Measurements from ENCODE around the gene ZNF18. TPM values are rescaled to one million over a fixed set of nuclear protein-coding genes. Genes with fewer than 3 reads are reported as not detected.
A peak's percentile ranks its signal among the peaks of the same experiment; 100 is the strongest.

ZNF18 gene
- total and polyA plus RNA-seq, 4 experiments from 2014 or later = 8.9 to 14.4 (median 11.5) TPM

DNA sequence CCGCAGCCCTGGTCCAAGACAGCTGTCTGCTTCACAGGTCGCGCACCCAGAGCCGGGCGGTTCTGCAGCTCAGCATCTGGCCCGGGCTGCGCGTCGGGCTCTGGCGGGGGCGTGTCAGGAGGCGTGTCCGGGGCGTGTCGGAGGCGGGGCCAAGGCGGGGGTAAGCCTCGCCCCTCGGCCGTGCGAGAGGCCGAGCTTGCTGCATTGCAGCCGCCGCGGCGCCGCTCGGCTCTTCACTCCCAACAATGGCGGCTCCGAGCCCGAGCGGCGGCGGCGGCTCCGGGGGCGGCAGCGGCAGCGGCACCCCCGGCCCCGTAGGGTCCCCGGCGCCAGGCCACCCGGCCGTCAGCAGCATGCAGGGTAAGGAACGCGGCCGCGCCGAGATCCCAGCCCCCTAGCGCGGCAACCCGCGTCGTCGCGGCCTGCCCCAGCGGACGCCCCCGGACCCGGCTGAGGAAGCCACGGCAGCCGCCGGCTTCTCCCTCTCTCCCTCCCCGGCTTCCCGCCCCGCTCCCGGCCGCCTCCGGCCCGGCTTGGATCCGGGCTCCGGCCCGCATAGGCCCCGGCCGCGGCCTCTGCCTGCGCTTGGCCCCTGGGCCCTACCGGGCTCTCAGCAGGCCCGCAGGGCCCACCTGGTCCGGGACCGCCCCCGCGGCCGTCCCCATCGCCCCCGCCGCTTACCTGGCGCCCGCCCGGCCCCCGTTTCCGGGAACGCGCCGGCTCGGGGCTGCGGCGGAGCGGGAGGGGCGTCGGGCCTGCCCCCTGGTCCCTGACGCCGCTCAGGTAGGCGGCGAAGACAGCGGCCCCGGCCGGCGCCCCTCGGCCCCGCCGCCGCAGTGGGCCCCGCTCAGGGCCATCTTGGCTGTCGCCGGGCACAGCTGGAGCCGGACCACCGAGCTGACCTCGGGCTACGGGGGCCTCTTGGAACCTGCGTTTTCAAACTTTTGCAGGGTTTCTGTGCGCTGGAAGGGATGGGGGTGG, 23.7 kb upstream of the ZNF18 start, which contains the start of gene MAP2K4:
Gene MAP2K4, plus strand, starts transcription at position 236 of the 981 bp plus-strand sequence. Its CDS starts 10 bp downstream, at position 246.
- CTCF ChIA-PET (ENCODE audit: partially characterized antibody) = interaction anchor here (0.8 to 1.9 kb wide), 4 partner anchors 21 to 28 kb away, joined by 3 to 16 read pairs (median 4); partner anchors contain the start of gene ZNF18
- peak within 1 kb of the TSS; percentile 50 to 56 for H3K4me3 ChIP-seq (ENCODE audit: low read length in 2 of 2)

DNA sequence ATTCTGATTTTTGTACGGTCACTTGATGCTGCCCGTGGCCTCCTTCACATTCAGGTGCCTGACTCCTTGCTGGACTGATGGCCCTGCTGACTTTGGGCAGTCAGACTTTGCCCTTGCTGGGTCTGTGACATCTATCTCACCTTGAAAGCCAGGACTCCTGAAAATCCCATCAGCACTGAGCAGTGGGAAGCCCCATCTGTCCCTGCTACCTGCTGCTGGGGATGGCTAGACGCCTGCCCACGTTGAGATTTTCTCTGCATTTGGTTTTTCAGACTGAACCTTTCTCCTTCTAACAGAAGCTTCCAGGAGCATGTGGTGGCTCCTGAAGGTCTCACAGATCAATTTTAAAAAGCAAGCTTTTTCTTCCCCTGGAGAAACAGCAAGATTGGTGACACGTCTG, 10.2 kb upstream of the ZNF18 start:
- H3K27ac Mint-ChIP-seq = no peak overlapping the region
- H3K9me3 ChIP-seq (ENCODE audit: control insufficient read depth in 1 of 2, low read length in 2 of 2) = no peaks in the 10 kb centered on the region
- POLR2A ChIA-PET (ENCODE audit: partially characterized antibody) = interaction anchor here (2.6 to 4.1 kb wide), 2 partner anchors 10 to 13 kb away, joined by 8 to 29 read pairs; partner anchors contain the start of genes MAP2K4 and ZNF18

More for the DNA sequence above, 23.7 kb upstream of the ZNF18 start, which contains the start of gene MAP2K4:
- H3K36me3 ChIP-seq (ENCODE audit: insufficient read depth, low read length) = no peaks in the 10 kb centered on the region
- intact Hi-C loops (cut with micrococcal nuclease) = loop anchor here (1.0 to 5.0 kb wide), 2 partner anchors 24 to 34 kb away; partner anchors contain the start of gene ZNF18
- H3K4me3 Mint-ChIP-seq = peak within 1 kb of the TSS; percentile 79 to 89 (median 85)
- POLR2A ChIA-PET (ENCODE audit: partially characterized antibody) = interaction anchor here (0.6 to 6.5 kb wide), 12 partner anchors 9 to 997 kb away, joined by 3 to 287 read pairs (median 4); partner anchors contain the start of genes ELAC2 and ZNF18
- peaks cover 33 to 56% (median 39%) of the 10 kb centered on the region in 4 donors for H3K4me1 Mint-ChIP-seq
- H3K27me3 ChIP-seq (ENCODE audit: insufficient read depth, low read length) = no peaks in the 10 kb centered on the region
- H3K27ac ChIP-seq (ENCODE audit: low read depth, low read length) = peak within 1 kb of the TSS; percentile 73
- peak within 1 kb of the TSS; percentile 73 to 91 (median 86) for H3K27ac Mint-ChIP-seq
- H3K4me1 ChIP-seq (ENCODE audit: insufficient read depth, low read length) = peaks cover 45% of the 10 kb centered on the region
- no peaks in the 10 kb centered on the region for H3K27me3 Mint-ChIP-seq
- peaks cover 0 to 4% of the 10 kb centered on the region in 2 donors for H3K36me3 Mint-ChIP-seq
- no peaks in the 10 kb centered on the region for H3K9me3 Mint-ChIP-seq
- peak; percentile 91 to 97 (median 93) for DNase-seq
- no peaks in the 10 kb centered on the region for H3K9me3 ChIP-seq (ENCODE audit: control insufficient read depth in 1 of 2, low read length in 2 of 2)

DNA sequence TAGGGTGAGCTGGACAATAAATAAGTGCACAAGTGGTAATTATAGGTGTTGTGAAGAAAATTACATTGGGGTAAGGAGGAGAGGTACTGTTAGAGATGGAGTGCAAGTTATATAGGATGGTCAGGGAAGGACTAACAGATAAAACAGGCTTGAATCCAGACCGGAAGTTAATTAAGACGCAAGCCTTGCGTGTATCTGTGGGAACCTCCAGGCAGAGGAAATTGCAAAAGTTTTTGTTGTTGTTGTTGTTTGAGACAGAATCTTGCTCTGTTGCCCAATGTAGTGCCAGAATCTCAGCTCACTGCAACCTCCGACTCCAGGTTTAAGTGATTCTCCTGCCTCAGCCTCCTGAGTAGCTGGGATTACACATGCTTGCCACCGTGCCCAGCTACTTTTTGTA, 2.4 kb upstream of the ZNF18 start:
- Mint-ChIP-seq H3K4me1 (peaks cover 11 to 27% (median 16%) of the 10 kb centered on the region in 4 donors), H3K4me3 (no peak overlapping the region), H3K27ac (peak overlapping the region in 1 of 7 donors; percentile 10), H3K27me3 (no peaks in the 10 kb centered on the region), H3K9me3 (peaks cover 0 to 4% (median 0%) of the 10 kb centered on the region in 8 donors), H3K36me3 (peaks cover 0 to 10% of the 10 kb centered on the region in 2 donors)
- H3K36me3 ChIP-seq (ENCODE audit: insufficient read depth, low read length) = no peaks in the 10 kb centered on the region
- H3K27me3 ChIP-seq (ENCODE audit: insufficient read depth, low read length) = no peaks in the 10 kb centered on the region
- H3K4me1 ChIP-seq (ENCODE audit: insufficient read depth, low read length) = peaks cover 13% of the 10 kb centered on the region
- no peaks in the 10 kb centered on the region for H3K9me3 ChIP-seq (ENCODE audit: control insufficient read depth in 1 of 2, low read length in 2 of 2)
- CTCF ChIA-PET (ENCODE audit: partially characterized antibody) = interaction anchor here (1.5 kb wide), 1 partner anchor 21 kb away, joined by 5 read pairs; the partner anchor contains the start of gene MAP2K4
- POLR2A ChIA-PET (ENCODE audit: partially characterized antibody) = interaction anchor here (5.1 kb wide), 1 partner anchor 20 kb away, joined by 287 read pairs; the partner anchor contains the start of gene MAP2K4
- H3K4me3 ChIP-seq (ENCODE audit: low read length in 2 of 2) = no peak overlapping the region
- intact Hi-C loops (cut with micrococcal nuclease) = loop anchor here (5.0 kb wide), 1 partner anchor 1302 kb away; the partner anchor contains the start of genes ADPRM and SCO1
- no peak for DNase-seq
- H3K27ac ChIP-seq (ENCODE audit: low read depth, low read length) = no peak overlapping the region

More for the DNA sequence above, 10.2 kb upstream of the ZNF18 start:
- peaks cover 5% of the 10 kb centered on the region in 2 donors for H3K27me3 Mint-ChIP-seq
- Histone ChIP-seq H3K4me1 (ENCODE audit: insufficient read depth, low read length) (no peaks in the 10 kb centered on the region), H3K36me3 (ENCODE audit: insufficient read depth, low read length) (no peaks in the 10 kb centered on the region), H3K27me3 (ENCODE audit: insufficient read depth, low read length) (no peaks in the 10 kb centered on the region), H3K4me3 (ENCODE audit: low read length in 2 of 2) (no peak overlapping the region), H3K27ac (ENCODE audit: low read depth, low read length) (no peak overlapping the region)
- no peak overlapping the region for H3K4me3 Mint-ChIP-seq
- intact Hi-C loops (cut with micrococcal nuclease) = no loop called here
- H3K36me3 Mint-ChIP-seq = no peaks in the 10 kb centered on the region
- no peak for DNase-seq
- no peaks in the 10 kb centered on the region for H3K9me3 Mint-ChIP-seq
- CTCF ChIA-PET (ENCODE audit: partially characterized antibody) = interaction anchor here (0.8 to 2.2 kb wide), 3 partner anchors 10 to 16 kb away, joined by 3 to 10 read pairs (median 3); partner anchors contain the start of gene ZNF18
- H3K4me1 Mint-ChIP-seq = no peaks in the 10 kb centered on the region

DNA sequence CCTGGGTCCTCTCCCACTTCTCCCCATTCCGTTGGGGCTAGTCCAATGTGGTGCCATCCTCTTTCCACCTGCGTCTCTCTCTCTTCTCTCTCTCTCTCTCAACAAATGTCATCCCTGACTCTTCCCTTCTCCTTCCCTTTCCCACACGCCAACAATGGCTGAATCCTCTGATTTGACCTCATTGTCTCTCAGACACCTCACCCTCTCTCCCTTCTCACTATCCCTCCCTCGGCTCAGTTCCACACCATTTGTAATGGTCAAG, 628 bp upstream of the ZNF18 start:
- H3K4me3 ChIP-seq (ENCODE audit: low read length in 2 of 2) = peak overlapping the region; percentile 54 to 95
- no peaks in the 10 kb centered on the region for H3K27me3 ChIP-seq (ENCODE audit: insufficient read depth, low read length)
- intact Hi-C loops (cut with micrococcal nuclease) = loop anchor here (1.0 to 5.0 kb wide), 2 partner anchors 22 to 1301 kb away; partner anchors contain the start of genes ADPRM, MAP2K4 and SCO1
- Mint-ChIP-seq H3K9me3 (peaks cover 0 to 4% (median 0%) of the 10 kb centered on the region in 8 donors), H3K27me3 (no peaks in the 10 kb centered on the region), H3K36me3 (peaks cover 3 to 14% of the 10 kb centered on the region in 2 donors), H3K27ac (peak overlapping the region; percentile 83 to 99 (median 95)), H3K4me3 (peak overlapping the region; percentile 91 to 99 (median 98)), H3K4me1 (peaks cover 14 to 31% (median 20%) of the 10 kb centered on the region in 4 donors)
- CTCF ChIA-PET (ENCODE audit: partially characterized antibody) = interaction anchor here (0.8 to 3.1 kb wide), 9 partner anchors 10 to 87 kb away, joined by 3 to 16 read pairs (median 6); partner anchors contain the start of gene MAP2K4
- no peaks in the 10 kb centered on the region for H3K36me3 ChIP-seq (ENCODE audit: insufficient read depth, low read length)
- H3K4me1 ChIP-seq (ENCODE audit: insufficient read depth, low read length) = peaks cover 13% of the 10 kb centered on the region
- no peak for DNase-seq
- H3K9me3 ChIP-seq (ENCODE audit: control insufficient read depth in 1 of 2, low read length in 2 of 2) = no peaks in the 10 kb centered on the region
- POLR2A ChIA-PET (ENCODE audit: partially characterized antibody) = interaction anchor here (0.7 to 5.1 kb wide), 20 partner anchors 9 to 1301 kb away, joined by 3 to 287 read pairs (median 6); partner anchors contain the start of genes ELAC2 and MAP2K4
- peak overlapping the region; percentile 93 for H3K27ac ChIP-seq (ENCODE audit: low read depth, low read length)

DNA sequence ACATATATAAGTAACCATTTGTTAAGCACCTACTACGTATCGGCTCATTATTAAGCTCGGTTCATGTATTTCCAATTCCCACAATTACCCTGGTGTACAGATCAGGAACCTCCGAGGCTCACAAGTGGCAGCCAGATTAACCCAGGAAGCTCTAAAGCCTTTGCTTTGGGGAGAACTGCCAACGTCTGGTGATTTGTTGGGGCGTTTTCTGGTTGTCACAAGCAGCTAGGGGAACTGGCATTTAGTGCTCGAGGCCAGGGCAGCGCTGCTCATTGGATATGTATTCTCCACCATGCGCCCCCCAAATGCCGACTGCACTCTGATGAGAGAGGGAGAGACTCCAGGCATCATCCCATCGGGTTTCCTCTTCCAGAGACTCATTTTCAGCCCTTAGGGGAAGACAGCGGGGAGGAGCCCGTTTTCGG, 541 bp downstream of the ZNF18 start:
- DNase-seq = peak in 3 of 5 donors; percentile 40 to 47 (median 44)
- no peaks in the 10 kb centered on the region for H3K27me3 ChIP-seq (ENCODE audit: insufficient read depth, low read length)
- H3K9me3 ChIP-seq (ENCODE audit: control insufficient read depth in 1 of 2, low read length in 2 of 2) = no peaks in the 10 kb centered on the region
- no peaks in the 10 kb centered on the region for H3K27me3 Mint-ChIP-seq
- POLR2A ChIA-PET (ENCODE audit: partially characterized antibody) = interaction anchor here (0.6 to 5.1 kb wide), 21 partner anchors 8 to 1300 kb away, joined by 3 to 287 read pairs (median 6); partner anchors contain the start of genes ELAC2 and MAP2K4
- H3K27ac Mint-ChIP-seq = peak overlapping the region; percentile 83 to 97 (median 91)
- H3K4me1 ChIP-seq (ENCODE audit: insufficient read depth, low read length) = peaks cover 13% of the 10 kb centered on the region
- peaks cover 0 to 4% (median 0%) of the 10 kb centered on the region in 8 donors for H3K9me3 Mint-ChIP-seq
- CTCF ChIA-PET (ENCODE audit: partially characterized antibody) = interaction anchor here (1.0 to 3.1 kb wide), 8 partner anchors 10 to 88 kb away, joined by 3 to 16 read pairs (median 7); partner anchors contain the start of gene MAP2K4
- H3K36me3 Mint-ChIP-seq = peaks cover 7 to 18% of the 10 kb centered on the region in 2 donors
- peaks cover 15 to 36% (median 25%) of the 10 kb centered on the region in 4 donors for H3K4me1 Mint-ChIP-seq
- H3K36me3 ChIP-seq (ENCODE audit: insufficient read depth, low read length) = peaks cover 4% of the 10 kb centered on the region
- peak overlapping the region; percentile 93 for H3K27ac ChIP-seq (ENCODE audit: low read depth, low read length)
- intact Hi-C loops (cut with micrococcal nuclease) = loop anchor here (1.0 to 5.0 kb wide), 2 partner anchors 24 to 1299 kb away; partner anchors contain the start of genes ADPRM, MAP2K4 and SCO1
- H3K4me3 ChIP-seq (ENCODE audit: low read length in 2 of 2) = peak overlapping the region; percentile 80 to 95
- H3K4me3 Mint-ChIP-seq = peak overlapping the region; percentile 91 to 98 (median 94)

DNA sequence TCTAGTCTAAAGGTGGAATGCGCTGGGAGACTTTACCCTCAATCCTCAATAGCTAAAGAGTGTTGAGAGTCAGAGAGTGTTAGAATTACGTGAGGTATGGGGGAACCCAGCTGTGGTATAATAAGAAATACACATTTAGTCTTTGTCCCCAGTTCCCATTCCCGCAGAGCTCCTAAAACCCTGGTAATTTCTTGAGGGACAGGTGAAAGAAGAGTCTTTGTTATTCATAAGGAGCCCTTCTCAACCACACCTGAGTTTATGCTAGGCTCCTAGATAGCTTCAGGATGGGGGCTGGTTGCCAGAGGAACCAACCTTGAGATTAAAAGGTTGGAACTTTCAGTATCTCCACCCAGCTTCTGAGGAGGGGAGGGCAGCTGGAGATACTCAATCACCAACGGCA, 5.8 kb downstream of the ZNF18 start:
- Histone ChIP-seq H3K4me3 (ENCODE audit: low read length in 2 of 2) (no peak overlapping the region), H3K27ac (ENCODE audit: low read depth, low read length) (no peak overlapping the region), H3K27me3 (ENCODE audit: insufficient read depth, low read length) (no peaks in the 10 kb centered on the region), H3K9me3 (ENCODE audit: control insufficient read depth in 1 of 2, low read length in 2 of 2) (no peaks in the 10 kb centered on the region), H3K36me3 (ENCODE audit: insufficient read depth, low read length) (peaks cover 19% of the 10 kb centered on the region), H3K4me1 (ENCODE audit: insufficient read depth, low read length) (peaks cover 8% of the 10 kb centered on the region)
- Mint-ChIP-seq H3K4me3 (no peak overlapping the region), H3K27ac (peak overlapping the region in 1 of 7 donors; percentile 14), H3K27me3 (no peaks in the 10 kb centered on the region), H3K36me3 (peaks cover 40 to 47% of the 10 kb centered on the region in 2 donors), H3K9me3 (no peaks in the 10 kb centered on the region), H3K4me1 (peaks cover 22 to 48% (median 35%) of the 10 kb centered on the region in 4 donors)
- intact Hi-C loops (cut with micrococcal nuclease) = no loop called here
- ChIA-PET POLR2A (ENCODE audit: partially characterized antibody) (interaction anchor here (1.3 kb wide), 1 partner anchor 29 kb away, joined by 4 read pairs; the partner anchor contains the start of gene MAP2K4), CTCF (ENCODE audit: partially characterized antibody) (interaction anchor here (1.1 to 1.2 kb wide), 2 partner anchors 12 to 16 kb away, joined by 3 read pairs; no protein-coding TSS in a partner anchor)
- DNase-seq = no peak

Data from CD4-positive, alpha-beta memory T cell (primary cell).